H1 (cell line): ENCODE results near the gene GRID2. TPM values are rescaled to one million over a fixed set of nuclear protein-coding genes. Genes with fewer than 3 reads are reported as not detected.
"Not testable (repeated sequence)": the region's sequence is repeated elsewhere in the genome, so short reads cannot be mapped to it uniquely, and the experiment has no call there.

Experiments
- CTCF ChIA-PET: fragments of 300-600 bp; sonication (Branson Sonifier 250); formaldehyde crosslinking; loops from one replicate; lab custom pipeline; 2021; ENCODE audit not compliant: partially characterized antibody; lab: Charles Lee
- POLR2A ChIA-PET: fragments of 300-600 bp; sonication (Branson Sonifier 250); formaldehyde crosslinking; loops from one replicate; lab custom pipeline; 2021; ENCODE audit warnings: inconsistent platforms; ENCODE audit not compliant: partially characterized antibody; lab: Charles Lee
- DNase-seq, 2 experiments: peaks; one replicate each; pipeline versions ENCODE4 v3.0.0 to v3.0.0-alpha.2; 2010 to 2022; ENCODE audit warnings: low spot score in 2 of 2, low read depth in 1 of 2, mixed read lengths in 1 of 2
- FAIRE-seq: peaks from 2 replicates; lab custom pipeline; 2011; peaks lifted over from hg19 to GRCh38; lab: Jason Lieb, UNC
- H2AFZ ChIP-seq: 2 replicates; pipeline ENCODE4 v1.8.1; 2012; ENCODE audit warnings: low read length, inconsistent platforms
- H2AK5ac ChIP-seq: 2 replicates; pipeline ENCODE4 v1.6.1; 2013; ENCODE audit warnings: low read depth, low read length
- H2BK120ac ChIP-seq: replicated peaks from 2 replicates; pipeline ENCODE3; 2013; ENCODE audit warnings: low read depth, low read length, inconsistent platforms
- H2BK12ac ChIP-seq: 2 replicates; pipeline ENCODE4 v1.6.1; 2013; ENCODE audit warnings: low read depth, low read length
- H2BK15ac ChIP-seq: 2 replicates; pipeline ENCODE4 v1.6.1; 2013; ENCODE audit warnings: low read length
- H2BK20ac ChIP-seq: 2 replicates; pipeline ENCODE4 v1.6.1; 2013; ENCODE audit warnings: low read length
- H2BK5ac ChIP-seq: 2 replicates; pipeline ENCODE4 v1.6.1; 2013; ENCODE audit warnings: low read depth, low read length
- H3K14ac ChIP-seq: 2 replicates; pipeline ENCODE4 v1.6.1; 2013; ENCODE audit warnings: inconsistent platforms; ENCODE audit not compliant: insufficient read length
- H3K18ac ChIP-seq: 2 replicates; pipeline ENCODE4 v1.6.1; 2013; ENCODE audit warnings: low read length; ENCODE audit errors: extremely low read depth
- H3K23ac ChIP-seq: 2 replicates; pipeline ENCODE4 v1.6.1; 2013; ENCODE audit warnings: inconsistent platforms; ENCODE audit not compliant: insufficient read length
- H3K23me2 ChIP-seq: 2 replicates; pipeline ENCODE4 v1.6.1; 2013; ENCODE audit warnings: low read depth, low read length
- H3K27ac ChIP-seq: 2 replicates; pipeline ENCODE4 v1.6.1; 2011; ENCODE audit warnings: low read depth, low read length, inconsistent platforms
- H3K27me3 ChIP-seq, 4 experiments: replicated peaks in 1 of 4; 1 replicate in 1 of 4; 2 replicates in 3 of 4; pipeline versions ENCODE4 v1.6.1 to v1.8.1; 2011 to 2013; ENCODE audit warnings: low read length in 3 of 4, mild to moderate bottlenecking in 3 of 4, inconsistent platforms in 2 of 4, mixed read lengths in 2 of 4, moderate library complexity in 1 of 4; ENCODE audit not compliant: control insufficient read depth in 3 of 4, insufficient read depth in 3 of 4; ENCODE audit errors: extremely low read depth in 1 of 4
- H3K36me3 ChIP-seq, 4 experiments: 2 replicates each; pipeline versions ENCODE4 v1.6.1 to v1.8.1; 2011 to 2013; ENCODE audit warnings: mild to moderate bottlenecking in 4 of 4, low read length in 3 of 4, moderate library complexity in 2 of 4, control low read depth in 1 of 4, inconsistent platforms in 1 of 4; ENCODE audit not compliant: insufficient read depth in 4 of 4, control insufficient read depth in 2 of 4
- H3K4ac ChIP-seq: replicated peaks from 2 replicates; pipeline ENCODE3; 2013; ENCODE audit warnings: low read length, low read depth, mixed read lengths, inconsistent platforms; ENCODE audit not compliant: insufficient read length
- H3K4me1 ChIP-seq, 4 experiments: replicated peaks in 1 of 4; 1 replicate in 1 of 4; 2 replicates in 3 of 4; pipeline versions ENCODE4 v1.6.1 to v1.8.1; 2011 to 2013; ENCODE audit warnings: low read length in 3 of 4, inconsistent platforms in 2 of 4, mixed read lengths in 1 of 4; ENCODE audit not compliant: insufficient read depth in 4 of 4, control insufficient read depth in 3 of 4
- H3K4me2 ChIP-seq, 2 experiments: 2 replicates each; pipeline versions ENCODE4 v1.6.1 to v1.8.1; 2011 to 2013; ENCODE audit warnings: low read depth in 2 of 2, low read length in 2 of 2, control low read depth in 1 of 2, inconsistent platforms in 1 of 2, mild to moderate bottlenecking in 1 of 2; ENCODE audit not compliant: insufficient read depth in 1 of 2
- H3K4me3 ChIP-seq, 4 experiments: fragments of 200-600, 300-600 bp in 1 of 4; sonication (generic), shearing (Covaris generic), sonication (Bioruptor Twin) in 1 of 4; 2 replicates each; pipeline versions ENCODE4 v1.5.1 to v1.8.1; 2011 to 2016; ENCODE audit warnings: low read length in 4 of 4, low read depth in 3 of 4, control low read depth in 2 of 4, inconsistent platforms in 2 of 4, mild to moderate bottlenecking in 2 of 4, mixed read lengths in 1 of 4, moderate library complexity in 1 of 4; ENCODE audit not compliant: insufficient read depth in 2 of 4; ENCODE audit errors: extremely low read depth in 1 of 4
- H3K56ac ChIP-seq: replicated peaks from 2 replicates; pipeline ENCODE3; 2013; ENCODE audit warnings: low read depth, mild to moderate bottlenecking, mixed read lengths, low read length, inconsistent platforms; ENCODE audit not compliant: insufficient read length
- H3K79me1 ChIP-seq: 2 replicates; pipeline ENCODE4 v1.6.1; 2013; ENCODE audit warnings: low read depth, low read length, control low read depth
- H3K79me2 ChIP-seq, 2 experiments: 2 replicates each; pipeline versions ENCODE4 v1.6.1 to v1.8.1; 2012 to 2013; ENCODE audit warnings: low read length in 2 of 2, mild to moderate bottlenecking in 2 of 2, inconsistent platforms in 1 of 2; ENCODE audit not compliant: insufficient read depth in 2 of 2, control insufficient read depth in 1 of 2
- H3K9ac ChIP-seq, 4 experiments: replicated peaks in 1 of 4; 1 replicate in 1 of 4; 2 replicates in 3 of 4; pipeline versions ENCODE4 v1.6.1 to v1.8.1; 2011 to 2013; ENCODE audit warnings: low read depth in 3 of 4, low read length in 3 of 4, control low read depth in 2 of 4, mild to moderate bottlenecking in 2 of 4, moderate library complexity in 2 of 4, inconsistent platforms in 1 of 4; ENCODE audit errors: extremely low read depth in 1 of 4
- H3K9me3 ChIP-seq, 2 experiments: 2 replicates each; pipeline versions ENCODE4 v1.6.1 to v1.8.1; 2012 to 2013; ENCODE audit warnings: mild to moderate bottlenecking in 2 of 2, moderate library complexity in 2 of 2, control low read depth in 1 of 2, inconsistent platforms in 1 of 2, low read depth in 1 of 2, low read length in 1 of 2, mixed read lengths in 1 of 2; ENCODE audit not compliant: insufficient read depth in 2 of 2
- H4K20me1 ChIP-seq, 2 experiments: replicated peaks in 1 of 2; 2 replicates each; pipeline versions ENCODE3 to v1.8.1; 2011 to 2013; ENCODE audit warnings: inconsistent platforms in 2 of 2, low read length in 2 of 2, mild to moderate bottlenecking in 1 of 2; ENCODE audit not compliant: insufficient read depth in 2 of 2, control insufficient read depth in 1 of 2
- H4K5ac ChIP-seq: 2 replicates; pipeline ENCODE4 v1.6.1; 2013; ENCODE audit warnings: low read length, low read depth, mixed read lengths, inconsistent platforms; ENCODE audit not compliant: insufficient read length
- H4K8ac ChIP-seq: 2 replicates; pipeline ENCODE4 v1.8.0; 2013; ENCODE audit warnings: mild to moderate bottlenecking, moderate library complexity, low read length, inconsistent platforms; ENCODE audit not compliant: insufficient read depth; ENCODE audit errors: extremely low read depth
- H4K91ac ChIP-seq: replicated peaks from 2 replicates; pipeline ENCODE3; 2013; ENCODE audit warnings: low read length, mixed read lengths, inconsistent platforms; ENCODE audit not compliant: insufficient read length
- ASH2L ChIP-seq: fragments of 200-600, 300-600 bp; sonication (generic); IDR thresholded peaks from one replicate; pipeline ENCODE4 v1.7.1; 2017; ENCODE audit warnings: low read length
- WGBS, 2 experiments: shearing (Covaris generic) in 1 of 2; methylation state at CpG; one replicate each; pipeline versions ENCODE4 v1.1.6 to v1.1.7; 2013 to 2015; ENCODE audit warnings: low lambda C conversion rate in 2 of 2, mixed read lengths in 2 of 2, inconsistent platforms in 1 of 2, low coverage in 1 of 2, missing lambda C conversion rate in 1 of 2; ENCODE audit not compliant: insufficient replicate concordance in 2 of 2, insufficient coverage in 1 of 2, insufficient read length in 1 of 2; ENCODE audit errors: extremely low coverage in 1 of 2, missing lambda C conversion rate in 1 of 2; 5-methylcytosine and 5-hydroxymethylcytosine counted together
- polyA plus RNA-seq, 7 experiments: library from polyadenylated mRNA; depleted of rRNA in 3 of 7; stranded (reverse) in 5 of 7; unstranded in 2 of 7; fragments of >200 nt in 5 of 7; fragments of 200-250 nt in 2 of 7; gene quantifications; 1 replicate in 5 of 7; 2 replicates in 1 of 7; 4 replicates in 1 of 7; pipeline versions ENCODE4 v1.2.1 to v1.2.3, GENCODE V29; 2011 to 2013; ENCODE audit warnings: missing spikeins in 2 of 7, mixed read lengths in 2 of 7
- total RNA-seq: library from RNA; stranded (reverse); fragmentation: NEBNext Ultra II Directional; extraction: Animal tissue kit (Norgen Biotek cat#: 25700); gene quantifications from 2 replicates; pipeline ENCODE4 v1.2.1, GENCODE V29; 2021

Gene GRID2
- total and polyA plus RNA-seq, 2 of the 8 experiments (the other 6 are each of a cell fraction or from before 2014, with no cell fraction given) = 31.1 to 81.9 TPM

DNA sequence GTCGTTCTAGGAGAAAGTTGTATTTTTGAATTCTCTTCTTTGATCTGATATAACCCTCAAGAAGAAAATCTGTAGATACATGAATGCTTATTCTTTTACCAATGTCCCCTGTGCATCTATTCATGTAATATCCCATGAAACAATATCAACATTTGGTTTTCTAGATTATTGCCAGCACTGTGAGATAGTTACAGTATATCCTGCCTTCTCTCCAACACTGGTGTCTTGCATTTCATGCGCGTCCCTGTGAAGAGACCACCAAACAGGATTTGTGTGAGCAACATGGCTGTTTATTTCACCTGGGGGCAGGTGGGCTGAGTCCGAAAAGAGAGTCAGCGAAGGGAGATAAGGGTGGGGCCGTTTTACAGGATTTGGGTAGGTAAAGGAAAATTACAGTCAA, 135.0 kb downstream of the GRID2 start:
- DNase-seq, H3K9me3 ChIP-seq, H3K9ac ChIP-seq, H4K20me1 ChIP-seq, H2AFZ ChIP-seq, H3K27me3 ChIP-seq, H3K14ac ChIP-seq, H3K23ac ChIP-seq, FAIRE-seq, CTCF ChIA-PET, H2BK15ac ChIP-seq, H3K23me2 ChIP-seq, H3K36me3 ChIP-seq, H3K79me1 ChIP-seq, H4K8ac ChIP-seq: not testable (repeated sequence)
- POLR2A ChIA-PET = interaction anchor here (1.5 kb wide), 1 partner anchor 9 kb away, joined by 4 read pairs; no protein-coding TSS in a partner anchor
- peak overlapping the region; percentile 96 for H3K4ac ChIP-seq
- H4K91ac ChIP-seq = peak overlapping the region; percentile 94
- TF ChIP-seq ASH2L = peak; percentile 22
- peaks cover 0 to 17% (median 5%) of the 10 kb centered on the region in 4 experiments; a peak in 5 of 7 replicates for H3K4me1 ChIP-seq
- 7% methylated on average over 6 of the region's 6 CpGs; no CpG with 5 or more reads in 1 of the 2 experiments for WGBS, 2 experiments
- H2BK20ac ChIP-seq = peak overlapping the region; percentile 89; the same call in 1 of the 2 replicates
- peak overlapping the region; percentile 42 for H3K56ac ChIP-seq
- peak overlapping the region; percentile 94; the same call in 1 of the 2 replicates for H2BK12ac ChIP-seq
- H2BK5ac ChIP-seq = peak overlapping the region; percentile 98; the same call in 1 of the 2 replicates
- peak overlapping the region; percentile 91 for H2BK120ac ChIP-seq
- H3K4me3 ChIP-seq = peak overlapping the region in 2 of 4 experiments; percentile 2 to 12; a peak in 1 of 8 replicates
- peak overlapping the region; percentile 67 for H4K5ac ChIP-seq
- peaks cover 0 to 68% of the 10 kb centered on the region in 2 experiments; a peak in 3 of 4 replicates for H3K79me2 ChIP-seq
- H2AK5ac ChIP-seq = 0 out of 2 replicates have a peak overlapping the region, but pooled peaks have one; percentile 53
- peak overlapping the region; percentile 61; the same call in 1 of the 2 replicates for H3K27ac ChIP-seq
- H3K4me2 ChIP-seq = peak overlapping the region; percentile 44 to 66; a peak in 3 of 4 replicates
- H3K18ac ChIP-seq = peak overlapping the region; percentile 71; the same call in 1 of the 2 replicates
